ENCODE measurements around the gene NOD1. TPM values are rescaled to one million over a fixed set of nuclear protein-coding genes. Genes with fewer than 3 reads are reported as not detected.
A peak's percentile ranks its signal among the peaks of the same experiment; 100 is the strongest.

Gene NOD1
- total RNA-seq, 2 experiments from 2014 or later: 20.8 to 36.9 TPM

DNA sequence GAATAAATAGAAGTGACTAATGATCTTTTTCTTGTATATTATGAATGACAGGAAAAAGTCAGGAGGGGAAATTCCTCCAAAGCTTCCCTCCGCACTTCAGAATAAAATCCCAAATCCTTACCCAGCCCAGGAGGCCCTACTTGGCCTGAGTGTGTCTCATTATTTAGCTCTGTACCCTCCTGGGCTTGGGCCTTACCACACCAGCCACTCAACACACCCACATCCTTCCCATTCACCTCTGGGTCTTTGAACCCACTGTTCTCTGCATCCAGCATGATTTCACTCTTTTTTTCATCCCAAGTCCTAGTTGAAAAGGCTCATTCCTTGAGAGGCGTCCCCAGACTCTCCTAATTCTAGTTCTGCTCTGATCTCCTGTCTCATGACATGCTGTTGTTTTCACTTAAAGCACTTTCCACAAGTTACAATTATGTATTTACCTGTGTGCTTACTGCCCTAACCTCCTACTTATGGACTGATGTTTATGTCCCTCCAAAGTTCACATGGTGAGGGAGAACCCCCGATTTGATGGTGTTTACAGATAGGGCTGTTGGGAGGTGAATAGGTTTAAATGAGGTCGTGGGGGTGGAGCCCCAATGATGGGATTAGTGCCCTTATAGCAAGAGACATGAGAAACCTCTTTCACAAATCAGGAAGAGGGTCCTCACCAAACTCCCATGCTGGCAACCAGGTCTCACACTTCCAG lies 6.4 kb downstream of the NOD1 start:
- peak; percentile 54 for DNase-seq
- H3K4me3 Mint-ChIP-seq: no peak overlapping the region

DNA sequence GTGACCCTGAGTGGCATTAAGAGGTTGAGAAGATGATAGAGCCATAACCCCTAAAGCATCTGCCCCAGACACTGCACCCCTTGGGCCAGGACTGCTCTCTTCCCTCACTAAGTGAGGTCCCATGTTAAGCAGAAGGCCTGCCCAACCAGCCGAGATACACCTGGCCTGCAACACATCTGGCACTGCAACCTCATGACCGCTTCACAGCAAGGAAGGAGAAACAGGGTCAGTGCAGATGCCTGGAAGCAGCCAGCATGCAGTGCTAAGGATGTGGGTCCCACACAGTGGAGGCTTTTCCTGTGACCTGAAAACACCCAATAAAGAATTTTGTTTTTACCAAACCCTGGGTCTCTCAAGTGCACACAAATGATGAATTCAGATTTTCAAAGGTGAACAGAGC lies 7.4 kb downstream of the NOD1 start:
- Mint-ChIP-seq H3K4me3 (no peak overlapping the region), H3K27ac (no peak overlapping the region), H3K9me3 (ENCODE audit: low read depth) (no peaks in the 10 kb centered on the region), H3K36me3 (peaks cover 49% of the 10 kb centered on the region), H3K4me1 (peaks cover 71% of the 10 kb centered on the region), H3K27me3 (no peaks in the 10 kb centered on the region)
- DNase-seq (no peak), ATAC-seq (no peak)
- CTCF ChIA-PET: no interaction called here

More for the DNA sequence above, 6.4 kb downstream of the NOD1 start:
- Mint-ChIP-seq H3K9me3 (ENCODE audit: low read depth) (no peaks in the 10 kb centered on the region), H3K36me3 (peaks cover 51% of the 10 kb centered on the region), H3K27me3 (no peaks in the 10 kb centered on the region), H3K27ac (peak overlapping the region; percentile 57), H3K4me1 (peaks cover 79% of the 10 kb centered on the region)
- CTCF ChIA-PET: no interaction called here
- ATAC-seq: peak; percentile 66

DNA sequence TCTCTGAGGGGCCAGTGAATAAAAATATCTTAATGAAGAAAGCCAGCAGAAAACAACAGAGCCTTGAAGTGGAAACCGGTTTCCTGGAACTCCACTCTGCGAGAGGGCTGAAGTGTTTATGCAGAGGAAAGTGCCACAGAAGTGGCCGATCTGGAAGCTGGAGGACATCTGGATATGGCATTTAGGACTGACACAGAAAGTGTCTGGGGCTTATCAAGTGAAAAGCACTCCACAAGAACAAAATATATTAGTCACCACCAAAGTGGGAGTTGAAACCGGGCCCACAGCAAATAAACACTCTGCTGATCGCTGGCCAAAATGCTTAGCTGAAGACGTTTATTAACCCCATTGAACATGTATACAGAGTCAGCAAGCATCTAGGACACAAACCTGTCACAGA lies 7.8 kb downstream of the NOD1 start:
- DNase-seq (peak; percentile 35), ATAC-seq (no peak)
- no peak overlapping the region for H3K27ac Mint-ChIP-seq
- peaks cover 71% of the 10 kb centered on the region for H3K4me1 Mint-ChIP-seq
- H3K9me3 Mint-ChIP-seq (ENCODE audit: low read depth): no peaks in the 10 kb centered on the region
- peaks cover 45% of the 10 kb centered on the region for H3K36me3 Mint-ChIP-seq
- H3K4me3 Mint-ChIP-seq: no peak overlapping the region
- no peaks in the 10 kb centered on the region for H3K27me3 Mint-ChIP-seq
- CTCF ChIA-PET: no interaction called here

DNA sequence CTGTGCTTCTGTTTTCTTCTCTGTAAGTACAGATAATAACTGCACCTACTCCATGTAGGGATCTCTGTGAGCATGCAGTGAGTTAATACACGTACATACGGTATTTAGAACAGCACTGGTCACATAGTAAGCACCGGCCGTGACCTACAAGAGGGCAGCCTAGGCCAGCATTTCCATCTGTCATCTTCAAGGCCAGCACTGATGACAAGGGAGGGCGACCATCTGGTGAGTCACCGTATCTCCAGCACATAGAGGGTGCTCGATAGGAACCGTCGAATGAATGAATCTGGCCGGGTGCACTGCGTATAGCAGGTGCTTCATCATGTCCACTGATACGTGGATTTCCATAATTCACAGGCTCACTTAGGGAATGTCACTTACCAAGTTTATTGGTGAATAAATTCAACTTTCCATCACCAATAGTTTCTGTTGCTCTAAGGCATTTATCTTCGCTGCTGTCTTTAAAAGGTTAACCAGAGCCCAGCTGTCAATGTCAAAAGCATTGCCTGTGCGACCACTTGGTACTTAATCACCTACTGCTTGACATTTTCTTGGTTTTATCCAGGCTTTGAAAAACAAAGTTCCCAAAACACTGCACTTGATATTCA lies 8.3 kb downstream of the NOD1 start:
- Mint-ChIP-seq H3K4me3 (no peak overlapping the region), H3K4me1 (peaks cover 71% of the 10 kb centered on the region)
- CTCF ChIA-PET: interaction anchor here (1.4 kb wide), 1 partner anchor 8 kb away, joined by 4 read pairs; the partner anchor contains the start of gene NOD1

DNA sequence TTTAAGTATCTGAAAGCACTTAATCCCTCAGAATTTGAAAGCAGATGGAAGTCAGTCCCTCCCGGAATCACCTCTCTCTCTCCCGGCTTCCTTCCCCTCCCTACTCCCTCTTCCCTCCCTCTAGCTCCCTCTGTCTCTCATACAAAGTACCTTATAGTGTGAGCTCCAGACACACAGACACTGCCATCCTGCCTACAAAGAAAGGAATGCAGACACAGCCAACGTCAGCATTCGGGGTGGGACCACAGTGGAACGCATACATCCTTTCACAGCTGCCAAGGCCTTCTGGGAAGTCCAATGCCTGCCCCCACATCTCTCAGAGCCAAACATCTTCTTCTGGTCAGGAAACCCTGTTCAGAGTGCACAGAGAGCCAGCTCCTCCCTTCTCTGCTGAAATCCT lies 9.3 kb downstream of the NOD1 start:
- CTCF ChIA-PET: interaction anchor here (1.4 kb wide), 1 partner anchor 9 kb away, joined by 4 read pairs; the partner anchor contains the start of gene NOD1
- ATAC-seq (no peak), DNase-seq (peak; percentile 26)
- no peaks in the 10 kb centered on the region for H3K9me3 Mint-ChIP-seq (ENCODE audit: low read depth)
- peaks cover 74% of the 10 kb centered on the region for H3K4me1 Mint-ChIP-seq
- peaks cover 39% of the 10 kb centered on the region for H3K36me3 Mint-ChIP-seq
- no peak overlapping the region for H3K4me3 Mint-ChIP-seq
- H3K27me3 Mint-ChIP-seq: no peaks in the 10 kb centered on the region
- H3K27ac Mint-ChIP-seq: no peak overlapping the region

More for the DNA sequence above, 8.3 kb downstream of the NOD1 start:
- Mint-ChIP-seq H3K27ac (no peak overlapping the region), H3K9me3 (ENCODE audit: low read depth) (no peaks in the 10 kb centered on the region), H3K36me3 (peaks cover 45% of the 10 kb centered on the region), H3K27me3 (no peaks in the 10 kb centered on the region)
- DNase-seq (peak; percentile 19), ATAC-seq (no peak)

DNA sequence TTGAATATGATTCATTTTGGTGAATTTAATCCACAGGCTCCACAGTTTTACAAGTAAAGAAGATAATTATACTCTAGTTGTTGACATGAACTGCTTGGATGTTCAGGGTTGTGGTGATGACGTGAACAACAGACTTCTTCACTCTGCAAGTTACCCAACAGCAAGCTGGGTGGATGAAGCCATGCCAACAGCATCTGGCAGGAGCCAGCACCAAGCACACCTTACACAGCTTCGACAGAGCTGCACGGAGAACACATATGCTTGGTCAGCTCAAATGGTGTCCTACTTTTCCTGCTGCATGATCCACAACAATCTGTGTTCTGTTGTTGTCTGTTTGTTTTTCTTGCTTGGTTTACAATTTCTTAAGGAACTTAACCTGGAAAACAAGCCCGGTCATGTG lies 9.8 kb downstream of the NOD1 start:
- no peaks in the 10 kb centered on the region for H3K27me3 Mint-ChIP-seq
- CTCF ChIA-PET: interaction anchor here (1.4 kb wide), 1 partner anchor 9 kb away, joined by 4 read pairs; the partner anchor contains the start of gene NOD1
- DNase-seq (peak; percentile 25), ATAC-seq (no peak)
- H3K36me3 Mint-ChIP-seq: peaks cover 34% of the 10 kb centered on the region
- no peaks in the 10 kb centered on the region for H3K9me3 Mint-ChIP-seq (ENCODE audit: low read depth)
- H3K4me1 Mint-ChIP-seq: peaks cover 74% of the 10 kb centered on the region
- H3K27ac Mint-ChIP-seq: no peak overlapping the region
- H3K4me3 Mint-ChIP-seq: no peak overlapping the region

DNA sequence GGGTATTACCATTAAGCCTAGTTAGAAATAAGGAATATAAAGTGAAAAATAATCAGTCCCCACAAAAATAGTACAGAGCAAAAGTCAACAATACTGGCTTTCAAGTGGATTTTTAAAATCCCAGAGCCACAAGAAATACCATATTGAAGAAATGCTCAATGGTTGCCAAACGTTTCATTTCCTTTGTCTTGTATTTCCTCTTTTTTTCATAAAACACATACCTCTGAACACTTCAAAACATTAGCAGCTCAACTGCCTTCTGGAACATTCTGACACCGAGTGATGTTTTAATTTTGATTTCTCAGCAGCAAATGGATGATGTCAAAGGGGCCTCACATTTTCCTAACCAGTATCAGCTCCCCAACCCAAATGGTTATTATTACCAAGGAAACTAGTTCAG lies 10.5 kb downstream of the NOD1 start:
- Mint-ChIP-seq H3K9me3 (ENCODE audit: low read depth) (no peaks in the 10 kb centered on the region), H3K4me3 (no peak overlapping the region), H3K36me3 (peaks cover 32% of the 10 kb centered on the region), H3K27me3 (no peaks in the 10 kb centered on the region), H3K4me1 (peaks cover 68% of the 10 kb centered on the region), H3K27ac (no peak overlapping the region)
- DNase-seq: no peak
- CTCF ChIA-PET: no interaction called here
- no peak for ATAC-seq

DNA sequence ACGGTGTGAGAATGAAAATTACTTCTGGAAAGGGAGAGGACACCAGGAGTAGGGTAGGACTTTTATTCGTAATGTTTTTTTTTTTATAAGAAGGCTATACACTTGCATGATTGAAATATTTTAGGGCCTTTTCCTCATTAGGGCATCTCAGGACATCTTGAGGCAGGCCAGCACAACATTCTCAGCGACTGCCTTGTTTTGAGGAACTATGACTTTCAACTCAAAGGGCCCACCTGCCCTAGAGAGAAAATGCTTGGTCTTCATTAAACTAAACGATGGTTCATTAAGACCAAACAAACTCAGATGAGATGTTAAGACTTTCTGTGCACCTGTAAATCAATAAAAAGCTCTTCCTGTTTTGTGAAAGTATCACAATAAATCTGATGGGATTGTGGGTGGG lies 11.3 kb downstream of the NOD1 start:
- CTCF ChIA-PET: no interaction called here
- ATAC-seq: no peak

DNA sequence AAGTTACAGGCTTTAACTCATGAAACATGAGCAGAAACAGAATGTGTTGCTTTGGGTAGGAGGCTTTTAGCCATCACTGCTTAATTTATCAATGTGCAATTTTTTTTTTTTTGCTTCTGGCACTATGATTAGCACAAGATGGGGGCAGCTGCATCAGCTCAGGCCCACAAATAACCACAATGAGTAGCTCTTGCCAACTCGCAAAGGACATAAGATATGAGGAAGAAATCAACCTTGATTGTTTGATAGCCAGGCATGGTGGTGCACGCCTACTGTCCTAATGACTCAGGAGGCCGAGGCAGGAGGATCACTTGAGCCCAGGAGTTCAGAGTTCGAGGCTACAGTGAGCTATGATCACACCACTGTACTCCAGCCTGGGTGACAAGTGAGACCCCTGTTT lies 12.3 kb downstream of the NOD1 start:
- ATAC-seq (no peak), DNase-seq (peak; percentile 22)
- Mint-ChIP-seq H3K36me3 (peaks cover 30% of the 10 kb centered on the region), H3K4me1 (peaks cover 50% of the 10 kb centered on the region), H3K27me3 (no peaks in the 10 kb centered on the region), H3K4me3 (no peak overlapping the region), H3K27ac (no peak overlapping the region), H3K9me3 (ENCODE audit: low read depth) (no peaks in the 10 kb centered on the region)
- CTCF ChIA-PET: interaction anchor here (1.5 kb wide), 1 partner anchor 20 kb away, joined by 4 read pairs; no protein-coding TSS in a partner anchor

More for the DNA sequence above, 11.3 kb downstream of the NOD1 start:
- Mint-ChIP-seq H3K4me1 (peaks cover 60% of the 10 kb centered on the region), H3K36me3 (peaks cover 29% of the 10 kb centered on the region), H3K9me3 (ENCODE audit: low read depth) (no peaks in the 10 kb centered on the region), H3K4me3 (no peak overlapping the region), H3K27me3 (no peaks in the 10 kb centered on the region), H3K27ac (no peak overlapping the region)
- DNase-seq: peak; percentile 8

DNA sequence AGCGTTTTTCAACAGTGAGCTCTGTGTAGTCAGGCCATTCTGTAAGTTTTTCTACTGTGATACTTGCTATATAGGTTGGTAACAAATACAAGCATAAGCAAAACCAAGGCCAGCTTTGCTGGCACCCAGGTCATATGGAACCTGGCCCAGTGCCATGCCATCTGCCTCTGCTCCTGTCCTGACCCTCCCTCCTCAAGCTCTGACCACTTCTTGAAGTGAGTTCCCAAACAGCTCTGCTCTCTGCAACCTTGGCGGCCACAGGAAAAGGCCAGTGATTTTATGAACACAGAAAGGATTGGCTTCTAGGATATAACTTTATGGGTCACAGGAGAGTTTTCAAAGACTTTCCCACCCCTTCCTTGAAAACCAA lies 12.8 kb downstream of the NOD1 start:
- H3K27me3 Mint-ChIP-seq: no peaks in the 10 kb centered on the region
- H3K36me3 Mint-ChIP-seq: peaks cover 30% of the 10 kb centered on the region
- H3K9me3 Mint-ChIP-seq (ENCODE audit: low read depth): no peaks in the 10 kb centered on the region
- peak; percentile 12 for DNase-seq
- no peak overlapping the region for H3K27ac Mint-ChIP-seq
- peaks cover 45% of the 10 kb centered on the region for H3K4me1 Mint-ChIP-seq
- H3K4me3 Mint-ChIP-seq: no peak overlapping the region
- CTCF ChIA-PET: interaction anchor here (1.5 to 2.2 kb wide), 2 partner anchors 12 to 20 kb away, joined by 4 to 10 read pairs; partner anchors contain the start of gene NOD1
- ATAC-seq: no peak

DNA sequence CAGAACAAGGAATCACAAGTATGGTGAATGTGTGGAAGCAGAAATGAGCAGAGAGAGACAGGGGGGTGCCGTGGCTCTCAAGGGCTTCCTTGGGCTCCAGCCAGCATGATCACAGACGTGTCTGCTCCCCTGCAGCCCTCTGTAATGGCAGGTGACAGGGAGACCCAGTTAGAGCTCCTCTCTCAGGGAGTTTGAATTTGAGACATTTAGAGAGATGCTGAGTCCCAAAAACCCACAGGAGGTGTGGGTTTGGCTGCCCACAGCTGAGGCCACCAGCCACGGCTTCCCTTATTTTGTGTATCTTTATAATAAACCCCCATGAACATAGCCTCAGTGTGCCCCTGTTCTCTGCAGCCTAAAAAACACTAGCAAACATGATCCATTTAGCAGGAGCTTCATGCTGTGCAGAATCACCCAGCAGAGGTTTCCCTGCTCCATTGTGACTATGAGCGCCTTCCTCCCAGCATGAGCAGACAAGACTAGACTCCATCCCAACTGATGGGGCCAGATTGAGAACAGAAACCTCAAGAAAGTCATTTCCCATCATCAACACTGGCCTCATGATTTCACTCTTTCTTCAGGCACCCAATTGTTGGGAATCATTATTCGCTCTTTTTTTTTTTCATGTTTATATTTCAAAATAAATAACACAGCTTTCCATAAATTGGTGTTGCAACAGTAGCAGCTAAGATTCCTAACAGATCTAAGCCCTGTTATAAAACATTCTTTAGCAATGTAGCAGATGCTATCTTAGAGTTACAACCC lies 13.4 kb downstream of the NOD1 start:
- H3K4me3 Mint-ChIP-seq: no peak overlapping the region
- H3K27me3 Mint-ChIP-seq: no peaks in the 10 kb centered on the region
- ATAC-seq (no peak), DNase-seq (peak; percentile 40)
- H3K9me3 Mint-ChIP-seq (ENCODE audit: low read depth): no peaks in the 10 kb centered on the region
- H3K4me1 Mint-ChIP-seq: peaks cover 39% of the 10 kb centered on the region
- H3K36me3 Mint-ChIP-seq: peaks cover 26% of the 10 kb centered on the region
- CTCF ChIA-PET: interaction anchor here (0.7 to 2.2 kb wide), 3 partner anchors 12 to 116 kb away, joined by 3 to 10 read pairs (median 4); partner anchors contain the start of gene NOD1
- H3K27ac Mint-ChIP-seq: no peak overlapping the region

DNA sequence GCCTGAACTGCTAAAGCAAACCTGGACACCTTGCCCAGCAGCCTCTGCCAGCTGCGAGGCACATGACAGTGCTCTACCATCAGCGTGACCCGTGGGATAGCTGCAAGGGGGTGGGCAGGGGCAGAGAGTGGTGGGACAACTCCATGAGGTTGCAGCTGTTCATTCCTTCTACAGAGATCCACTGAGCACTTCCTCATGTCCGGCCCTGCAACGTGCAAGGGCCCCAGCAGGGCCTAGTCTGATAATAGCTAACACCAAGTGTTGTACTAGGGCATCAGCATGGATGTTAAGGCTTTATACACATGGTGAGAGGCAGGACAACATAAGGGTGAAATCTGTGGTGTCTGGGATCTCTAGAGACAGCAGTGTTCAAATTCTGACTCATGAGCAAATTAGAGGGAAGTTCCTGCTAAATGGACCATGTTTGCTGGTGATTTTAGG lies 14.3 kb downstream of the NOD1 start:
- Mint-ChIP-seq H3K4me1 (peaks cover 37% of the 10 kb centered on the region), H3K27me3 (no peaks in the 10 kb centered on the region), H3K4me3 (no peak overlapping the region), H3K27ac (no peak overlapping the region), H3K9me3 (ENCODE audit: low read depth) (no peaks in the 10 kb centered on the region), H3K36me3 (peaks cover 25% of the 10 kb centered on the region)
- no peak for ATAC-seq
- CTCF ChIA-PET: interaction anchor here (2.2 kb wide), 1 partner anchor 13 kb away, joined by 10 read pairs; the partner anchor contains the start of gene NOD1
- DNase-seq: no peak

DNA sequence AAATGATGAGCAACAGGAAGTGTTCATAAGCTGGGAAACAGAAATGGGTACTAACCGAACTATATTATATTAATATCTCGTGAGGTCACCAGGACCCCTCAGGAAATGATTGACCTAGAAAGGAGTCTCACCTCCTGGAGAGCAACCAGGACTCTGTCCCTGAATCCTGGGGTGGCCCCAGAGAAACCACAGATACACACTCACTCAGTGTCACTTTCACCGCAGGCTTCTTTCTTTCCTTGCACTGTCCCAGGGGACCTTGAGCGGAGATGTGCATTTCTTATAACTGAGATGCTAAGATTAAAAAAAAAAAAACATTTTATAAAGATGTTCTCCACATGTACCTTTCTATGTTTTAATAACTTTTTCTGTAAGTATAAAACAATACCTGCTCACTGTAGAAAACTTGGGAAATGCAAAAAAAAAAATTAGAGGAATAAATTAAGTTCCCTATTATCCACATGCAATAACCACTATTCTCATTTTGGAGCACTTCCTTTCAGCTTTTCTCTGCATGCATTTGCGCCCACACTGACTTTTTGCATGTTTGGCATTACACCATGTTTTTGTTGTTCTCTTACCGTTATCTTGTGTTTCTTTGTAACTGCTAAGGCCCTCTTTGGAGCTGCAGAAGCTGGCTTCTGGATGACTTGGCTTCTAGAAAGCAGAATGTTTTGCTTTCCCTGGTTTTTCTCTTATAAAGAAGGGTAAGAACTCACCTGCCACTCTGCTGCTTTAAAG lies 15.0 kb downstream of the NOD1 start:
- H3K4me3 Mint-ChIP-seq: no peak overlapping the region
- H3K9me3 Mint-ChIP-seq (ENCODE audit: low read depth): no peaks in the 10 kb centered on the region
- H3K36me3 Mint-ChIP-seq: peaks cover 23% of the 10 kb centered on the region
- no peaks in the 10 kb centered on the region for H3K27me3 Mint-ChIP-seq
- ATAC-seq: no peak
- H3K27ac Mint-ChIP-seq: no peak overlapping the region
- CTCF ChIA-PET: interaction anchor here (0.8 to 2.2 kb wide), 2 partner anchors 14 to 47 kb away, joined by 3 to 10 read pairs; partner anchors contain the start of gene NOD1
- peaks cover 35% of the 10 kb centered on the region for H3K4me1 Mint-ChIP-seq
- no peak for DNase-seq

Measured in activated CD8-positive, alpha-beta memory T cell treated with anti-CD3 and anti-CD28 coated beads, Interleukin-2, amount 10 ng/mL, durations not matched to agents 7 days and 5 days (primary cell).